Neuron (in vitro differentiated cells): ENCODE data around the gene OXTR.

Experiments
- H2AFZ ChIP-seq: one replicate; pipeline ENCODE4 v1.6.1; 2013; ENCODE audit warnings: low read depth, mild to moderate bottlenecking, inconsistent platforms, low read length, moderate library complexity
- H3K27me3 ChIP-seq: one replicate; pipeline ENCODE4 v1.6.1; 2013; ENCODE audit warnings: low read length; ENCODE audit not compliant: insufficient read depth
- H3K36me3 ChIP-seq: one replicate; pipeline ENCODE4 v1.6.1; 2013; ENCODE audit warnings: low read length; ENCODE audit not compliant: insufficient read depth
- H3K4me1 ChIP-seq: one replicate; pipeline ENCODE4 v1.6.1; 2013; ENCODE audit warnings: low read length; ENCODE audit not compliant: insufficient read depth
- H3K4me3 ChIP-seq: 2 replicates; pipeline ENCODE4 v1.5.1; 2013; ENCODE audit warnings: mild to moderate bottlenecking, low read length, moderate library complexity
- H3K9me3 ChIP-seq: one replicate; pipeline ENCODE4 v1.6.1; 2013; ENCODE audit warnings: low read length

Gene OXTR

GRCh38 chr3:8762607-8763377, 6.6 kb downstream of the OXTR start:
- H3K4me3 ChIP-seq: no peak overlapping the region
- H3K4me1 ChIP-seq: no peaks in the 10 kb centered on the region
- H3K36me3 ChIP-seq: no peaks in the 10 kb centered on the region
- no peak overlapping the region for H2AFZ ChIP-seq
- no peaks in the 10 kb centered on the region for H3K27me3 ChIP-seq
- H3K9me3 ChIP-seq: peaks cover 7% of the 10 kb centered on the region

- H3K27me3 ChIP-seq: no peaks in the 10 kb centered on the region
- no peak overlapping the region for H2AFZ ChIP-seq
- no peaks in the 10 kb centered on the region for H3K36me3 ChIP-seq
- H3K9me3 ChIP-seq: no peaks in the 10 kb centered on the region
- no peak overlapping the region for H3K4me3 ChIP-seq
- H3K4me1 ChIP-seq: no peaks in the 10 kb centered on the region
These were observed 7.5 kb downstream of the OXTR start for GRCh38 chr3:8761866-8762265.

- no peaks in the 10 kb centered on the region for H3K36me3 ChIP-seq
- no peak overlapping the region for H3K4me3 ChIP-seq
- no peak overlapping the region for H2AFZ ChIP-seq
- H3K4me1 ChIP-seq: no peaks in the 10 kb centered on the region
- no peaks in the 10 kb centered on the region for H3K9me3 ChIP-seq
- no peaks in the 10 kb centered on the region for H3K27me3 ChIP-seq
These were observed 8.9 kb downstream of the OXTR start for GRCh38 chr3:8760506-8760905.

GRCh38 chr3:8760091-8760490, 9.3 kb downstream of the OXTR start:
- H3K27me3 ChIP-seq: no peaks in the 10 kb centered on the region
- no peaks in the 10 kb centered on the region for H3K36me3 ChIP-seq
- no peaks in the 10 kb centered on the region for H3K4me1 ChIP-seq
- no peaks in the 10 kb centered on the region for H3K9me3 ChIP-seq
- no peak overlapping the region for H2AFZ ChIP-seq
- no peak overlapping the region for H3K4me3 ChIP-seq

- Histone ChIP-seq H3K9me3 (no peaks in the 10 kb centered on the region), H3K4me1 (no peaks in the 10 kb centered on the region), H3K4me3 (no peak overlapping the region), H3K36me3 (no peaks in the 10 kb centered on the region), H2AFZ (no peak overlapping the region), H3K27me3 (no peaks in the 10 kb centered on the region)
These were observed 10.2 kb downstream of the OXTR start for GRCh38 chr3:8759038-8759707.

- no peaks in the 10 kb centered on the region for H3K9me3 ChIP-seq
- no peak overlapping the region for H2AFZ ChIP-seq
- no peaks in the 10 kb centered on the region for H3K27me3 ChIP-seq
- H3K4me1 ChIP-seq: no peaks in the 10 kb centered on the region
- H3K4me3 ChIP-seq: no peak overlapping the region
- H3K36me3 ChIP-seq: no peaks in the 10 kb centered on the region
These were observed 11.6 kb downstream of the OXTR start for GRCh38 chr3:8757551-8758518.

GRCh38 chr3:8756671-8757070, 12.7 kb downstream of the OXTR start:
- H3K4me1 ChIP-seq: no peaks in the 10 kb centered on the region
- H3K9me3 ChIP-seq: no peaks in the 10 kb centered on the region
- H3K27me3 ChIP-seq: no peaks in the 10 kb centered on the region
- no peak overlapping the region for H3K4me3 ChIP-seq
- H3K36me3 ChIP-seq: no peaks in the 10 kb centered on the region
- no peak overlapping the region for H2AFZ ChIP-seq

GRCh38 chr3:8755564-8756237, 13.7 kb downstream of the OXTR start:
- no peaks in the 10 kb centered on the region for H3K9me3 ChIP-seq
- H2AFZ ChIP-seq: no peak overlapping the region
- no peaks in the 10 kb centered on the region for H3K4me1 ChIP-seq
- H3K4me3 ChIP-seq: no peak overlapping the region
- no peaks in the 10 kb centered on the region for H3K27me3 ChIP-seq
- no peaks in the 10 kb centered on the region for H3K36me3 ChIP-seq

- no peaks in the 10 kb centered on the region for H3K4me1 ChIP-seq
These were observed 14.3 kb downstream of the OXTR start for GRCh38 chr3:8755097-8755496.

GRCh38 chr3:8752832-8753231, 16.6 kb downstream of the OXTR start:
- H3K9me3 ChIP-seq: no peaks in the 10 kb centered on the region
- no peak overlapping the region for H3K4me3 ChIP-seq
- no peaks in the 10 kb centered on the region for H3K27me3 ChIP-seq
- no peaks in the 10 kb centered on the region for H3K36me3 ChIP-seq
- H3K4me1 ChIP-seq: no peaks in the 10 kb centered on the region
- H2AFZ ChIP-seq: no peak overlapping the region

More at GRCh38 chr3:8755097-8755496, 14.3 kb downstream of the OXTR start:
- H3K9me3 ChIP-seq: no peaks in the 10 kb centered on the region
- H3K36me3 ChIP-seq: no peaks in the 10 kb centered on the region
- H3K4me3 ChIP-seq: no peak overlapping the region
- no peaks in the 10 kb centered on the region for H3K27me3 ChIP-seq
- no peak overlapping the region for H2AFZ ChIP-seq

- Histone ChIP-seq H3K27me3 (no peaks in the 10 kb centered on the region), H2AFZ (no peak overlapping the region), H3K4me1 (no peaks in the 10 kb centered on the region), H3K9me3 (peaks cover 2% of the 10 kb centered on the region), H3K4me3 (no peak overlapping the region), H3K36me3 (no peaks in the 10 kb centered on the region)
These were observed 20.1 kb downstream of the OXTR start for GRCh38 chr3:8749316-8749715.

GRCh38 chr3:8746780-8747345, 22.6 kb downstream of the OXTR start:
- Histone ChIP-seq H3K36me3 (no peaks in the 10 kb centered on the region), H3K4me3 (no peak overlapping the region), H3K9me3 (peaks cover 2% of the 10 kb centered on the region), H2AFZ (no peak overlapping the region), H3K27me3 (no peaks in the 10 kb centered on the region), H3K4me1 (peaks cover 6% of the 10 kb centered on the region)
